H9 (cell line): ENCODE data around the gene DXO. TPM values are rescaled to one million over a fixed set of nuclear protein-coding genes. Genes with fewer than 3 reads are reported as not detected.

ENCODE experiments used
- DNase-seq: peaks from one replicate; pipeline ENCODE4 v3.0.0-alpha.2; 2017
- H2AFZ ChIP-seq: one replicate; pipeline ENCODE4 v1.6.1; 2013; ENCODE audit warnings: mild to moderate bottlenecking, low read length, control low read depth, moderate library complexity
- H2AK5ac ChIP-seq: 2 replicates; pipeline ENCODE4 v1.6.1; 2013; ENCODE audit warnings: low read length, control low read depth, mixed read lengths; ENCODE audit not compliant: insufficient read length
- H2BK120ac ChIP-seq: one replicate; pipeline ENCODE4 v1.6.1; 2013; ENCODE audit warnings: low read depth, mild to moderate bottlenecking, low read length, control low read depth, inconsistent platforms; ENCODE audit not compliant: poor library complexity, severe bottlenecking
- H2BK12ac ChIP-seq: 2 replicates; pipeline ENCODE4 v1.6.1; 2013; ENCODE audit warnings: low read length, control low read depth, mixed read lengths, low read depth; ENCODE audit not compliant: insufficient read length
- H2BK15ac ChIP-seq: 2 replicates; pipeline ENCODE4 v1.6.1; 2013; ENCODE audit warnings: low read depth, low read length, control low read depth
- H2BK20ac ChIP-seq: one replicate; pipeline ENCODE4 v1.6.1; 2013; ENCODE audit warnings: low read depth, mild to moderate bottlenecking, low read length, control low read depth, inconsistent platforms; ENCODE audit not compliant: poor library complexity, severe bottlenecking
- H2BK5ac ChIP-seq: 2 replicates; pipeline ENCODE4 v1.6.1; 2013; ENCODE audit warnings: low read length, control low read depth, mixed read lengths; ENCODE audit not compliant: insufficient read length
- H3K14ac ChIP-seq: 2 replicates; pipeline ENCODE4 v1.6.1; 2013; ENCODE audit warnings: low read length, control low read depth; ENCODE audit not compliant: insufficient read depth
- H3K18ac ChIP-seq: 2 replicates; pipeline ENCODE4 v1.6.1; 2013; ENCODE audit warnings: low read depth, mild to moderate bottlenecking, mixed read lengths, low read length, control low read depth; ENCODE audit not compliant: insufficient read length
- H3K23ac ChIP-seq: 2 replicates; pipeline ENCODE4 v1.6.1; 2013; ENCODE audit warnings: low read length, control low read depth, mixed read lengths, low read depth; ENCODE audit not compliant: insufficient read length
- H3K23me2 ChIP-seq: 2 replicates; pipeline ENCODE4 v1.6.1; 2013; ENCODE audit warnings: low read depth, mild to moderate bottlenecking, mixed read lengths, low read length, control low read depth; ENCODE audit not compliant: insufficient read length, poor library complexity, severe bottlenecking
- H3K27ac ChIP-seq: 2 replicates; pipeline ENCODE4 v1.5.1; 2013; ENCODE audit warnings: low read length, control low read depth, mixed read lengths, low read depth; ENCODE audit not compliant: insufficient read length
- H3K27me3 ChIP-seq: 2 replicates; pipeline ENCODE4 v1.6.1; 2013; ENCODE audit warnings: low read length, control low read depth, inconsistent platforms; ENCODE audit not compliant: insufficient read depth
- H3K4ac ChIP-seq: 2 replicates; pipeline ENCODE4 v1.6.1; 2013; ENCODE audit warnings: low read depth, mild to moderate bottlenecking, control low read depth, inconsistent platforms, low read length, moderate library complexity
- H3K4me1 ChIP-seq: 2 replicates; pipeline ENCODE4 v1.6.1; 2013; ENCODE audit warnings: low read length, control low read depth, inconsistent platforms; ENCODE audit not compliant: insufficient read depth
- H3K4me2 ChIP-seq: 2 replicates; pipeline ENCODE4 v1.6.1; 2013; ENCODE audit warnings: low read length, control low read depth, mixed read lengths; ENCODE audit not compliant: insufficient read length, insufficient read depth
- H3K56ac ChIP-seq: 2 replicates; pipeline ENCODE4 v1.6.1; 2013; ENCODE audit warnings: low read depth, mild to moderate bottlenecking, mixed read lengths, low read length, control low read depth; ENCODE audit not compliant: insufficient read length
- H3K79me1 ChIP-seq: 2 replicates; pipeline ENCODE4 v1.6.1; 2013; ENCODE audit warnings: low read depth, mild to moderate bottlenecking, moderate library complexity, low read length, control low read depth, inconsistent platforms; ENCODE audit not compliant: insufficient read depth, poor library complexity, severe bottlenecking
- H3K79me2 ChIP-seq: 2 replicates; pipeline ENCODE4 v1.6.1; 2013; ENCODE audit warnings: low read length, control low read depth, inconsistent platforms; ENCODE audit not compliant: insufficient read depth
- H3K9ac ChIP-seq: 2 replicates; pipeline ENCODE4 v1.6.1; 2013; ENCODE audit warnings: low read length, control low read depth, mixed read lengths; ENCODE audit not compliant: insufficient read length; ENCODE audit errors: extremely low read depth
- H3K9me3 ChIP-seq: one replicate; pipeline ENCODE4 v1.6.1; 2013; ENCODE audit warnings: low read depth, low read length, inconsistent platforms; ENCODE audit not compliant: control insufficient read depth
- H3T11ph ChIP-seq: one replicate; pipeline ENCODE4 v1.6.1; 2013; ENCODE audit warnings: mild to moderate bottlenecking, low read length, control low read depth, inconsistent platforms
- H4K20me1 ChIP-seq: one replicate; pipeline ENCODE4 v1.6.1; 2013; ENCODE audit not compliant: control insufficient read depth, insufficient read length, insufficient read depth
- H4K5ac ChIP-seq: 2 replicates; pipeline ENCODE4 v1.6.1; 2013; ENCODE audit warnings: low read depth, mild to moderate bottlenecking, mixed read lengths, low read length, control low read depth; ENCODE audit not compliant: insufficient read length
- H4K8ac ChIP-seq: replicated peaks from 2 replicates; pipeline ENCODE4 v1.6.1; 2013; ENCODE audit warnings: low read length, control low read depth, mixed read lengths, low read depth; ENCODE audit not compliant: insufficient read length
- H4K91ac ChIP-seq: 2 replicates; pipeline ENCODE4 v1.6.1; 2013; ENCODE audit warnings: low read depth, mild to moderate bottlenecking, moderate library complexity, mixed read lengths, low read length, control low read depth; ENCODE audit not compliant: insufficient read length
- H3K27ac Mint-ChIP-seq, 3 experiments: 2 replicates in 2 of 3; 3 replicates in 1 of 3; pipeline ENCODE4 v1.8.0; 2020 to 2021; ENCODE audit warnings: mixed read lengths in 3 of 3, mild to moderate bottlenecking in 1 of 3, moderate library complexity in 1 of 3
- H3K27me3 Mint-ChIP-seq: 2 replicates; pipeline ENCODE4 v1.8.0; 2021; ENCODE audit warnings: low read depth, mild to moderate bottlenecking, moderate library complexity, mixed read lengths
- H3K36me3 Mint-ChIP-seq, 3 experiments: 2 replicates in 2 of 3; 3 replicates in 1 of 3; pipeline ENCODE4 v1.8.0; 2020 to 2021; ENCODE audit warnings: low read depth in 3 of 3, mixed read lengths in 3 of 3; ENCODE audit not compliant: insufficient read depth in 1 of 3
- H3K4me1 Mint-ChIP-seq, 2 experiments: 2 replicates each; pipeline ENCODE4 v1.8.0; 2020; ENCODE audit warnings: mixed read lengths in 2 of 2
- H3K4me3 Mint-ChIP-seq, 2 experiments: 2 replicates in 1 of 2; 3 replicates in 1 of 2; pipeline ENCODE4 v1.8.0; 2020 to 2021; ENCODE audit warnings: mild to moderate bottlenecking in 2 of 2, mixed read lengths in 2 of 2, moderate library complexity in 1 of 2
- H3K9me3 Mint-ChIP-seq, 2 experiments: 2 replicates in 1 of 2; 3 replicates in 1 of 2; pipeline ENCODE4 v1.8.0; 2020; ENCODE audit warnings: mild to moderate bottlenecking in 2 of 2, mixed read lengths in 2 of 2, moderate library complexity in 1 of 2
- WGBS: extraction: QIAGEN DNeasy Blood & Tissue Kit; methylation state at CpG from one replicate; pipeline ENCODE4 v1.1.7; 2013; ENCODE audit warnings: missing lambda C conversion rate, low lambda C conversion rate, mixed read lengths; ENCODE audit not compliant: insufficient read length; ENCODE audit errors: extremely low coverage; 5-methylcytosine and 5-hydroxymethylcytosine counted together
- total RNA-seq: library from RNA; stranded (reverse); gene quantifications from 2 replicates; pipeline ENCODE4 v1.2.1, GENCODE V29; 2021
- TF ChIP-seq, protein P1 (sequence below): fragments of 200-600 bp; sonication (generic); conservative IDR thresholded peaks from 3 replicates; pipeline ENCODE4 v1.8.0; 2021; ENCODE audit warnings: antibody characterized with exemption, mild to moderate bottlenecking

DXO gene
- total RNA-seq, 1 experiment from 2014 or later: 21.6 TPM

DNA sequence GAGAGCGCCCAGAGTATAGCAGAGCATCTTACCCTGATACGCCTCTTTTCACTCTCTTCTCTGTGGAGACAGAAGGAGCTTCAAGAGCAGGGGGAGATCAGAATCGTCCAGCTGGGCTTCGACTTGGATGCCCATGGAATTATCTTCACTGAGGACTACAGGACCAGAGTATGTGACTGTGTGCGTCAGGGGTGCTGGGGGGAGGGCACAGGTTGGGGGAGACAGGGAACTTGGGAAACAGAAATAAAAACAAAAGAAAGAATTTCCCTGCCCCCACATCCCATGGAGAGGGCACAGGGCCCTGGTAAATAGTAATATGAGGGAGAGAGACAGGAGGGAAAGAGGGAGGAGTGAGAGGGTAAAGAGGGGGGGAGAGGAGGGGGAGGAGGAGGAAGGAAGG is 6.9 kb upstream of the DXO start:
- H3K27me3 Mint-ChIP-seq: no peaks in the 10 kb centered on the region
- no peak overlapping the region for H2AFZ ChIP-seq
- H3K4me3 Mint-ChIP-seq: no peak overlapping the region
- no peaks in the 10 kb centered on the region for H4K20me1 ChIP-seq
- H3K27ac ChIP-seq: no peak overlapping the region
- H3K79me1 ChIP-seq: no peaks in the 10 kb centered on the region
- no peak overlapping the region for H3K4ac ChIP-seq
- H2BK5ac ChIP-seq: no peak overlapping the region
- no peaks in the 10 kb centered on the region for H3K9me3 ChIP-seq
- H4K5ac ChIP-seq: no peak overlapping the region
- H3K27ac Mint-ChIP-seq: peak overlapping the region in 2 of 3 experiments; percentile 54 to 70; a peak in 2 of 7 replicates
- H4K8ac ChIP-seq: no peak overlapping the region
- H3K4me1 ChIP-seq: no peaks in the 10 kb centered on the region
- no peak overlapping the region for H4K91ac ChIP-seq
- peaks cover 13 to 31% (median 27%) of the 10 kb centered on the region in 3 experiments for H3K36me3 Mint-ChIP-seq
- H2BK15ac ChIP-seq: no peak overlapping the region
- no peak overlapping the region for H2AK5ac ChIP-seq
- no peak overlapping the region for H3K4me2 ChIP-seq
- no peaks in the 10 kb centered on the region for H3K27me3 ChIP-seq
- H3K18ac ChIP-seq: no peak overlapping the region
- H3K9ac ChIP-seq: no peak overlapping the region
- H2BK12ac ChIP-seq: no peak overlapping the region
- H3K14ac ChIP-seq: no peak overlapping the region
- peaks cover 6 to 13% of the 10 kb centered on the region in 2 experiments for H3K9me3 Mint-ChIP-seq
- no peak overlapping the region for H3T11ph ChIP-seq
- no peaks in the 10 kb centered on the region for H3K79me2 ChIP-seq
- no peak overlapping the region for H2BK120ac ChIP-seq
- peaks cover 0 to 4% of the 10 kb centered on the region in 2 experiments; a peak in 2 of 4 replicates for H3K4me1 Mint-ChIP-seq
- no peak overlapping the region for H3K56ac ChIP-seq
- no CpG with 5 or more reads among the region's 5 CpGs for WGBS
- TF ChIP-seq, protein P1, sequence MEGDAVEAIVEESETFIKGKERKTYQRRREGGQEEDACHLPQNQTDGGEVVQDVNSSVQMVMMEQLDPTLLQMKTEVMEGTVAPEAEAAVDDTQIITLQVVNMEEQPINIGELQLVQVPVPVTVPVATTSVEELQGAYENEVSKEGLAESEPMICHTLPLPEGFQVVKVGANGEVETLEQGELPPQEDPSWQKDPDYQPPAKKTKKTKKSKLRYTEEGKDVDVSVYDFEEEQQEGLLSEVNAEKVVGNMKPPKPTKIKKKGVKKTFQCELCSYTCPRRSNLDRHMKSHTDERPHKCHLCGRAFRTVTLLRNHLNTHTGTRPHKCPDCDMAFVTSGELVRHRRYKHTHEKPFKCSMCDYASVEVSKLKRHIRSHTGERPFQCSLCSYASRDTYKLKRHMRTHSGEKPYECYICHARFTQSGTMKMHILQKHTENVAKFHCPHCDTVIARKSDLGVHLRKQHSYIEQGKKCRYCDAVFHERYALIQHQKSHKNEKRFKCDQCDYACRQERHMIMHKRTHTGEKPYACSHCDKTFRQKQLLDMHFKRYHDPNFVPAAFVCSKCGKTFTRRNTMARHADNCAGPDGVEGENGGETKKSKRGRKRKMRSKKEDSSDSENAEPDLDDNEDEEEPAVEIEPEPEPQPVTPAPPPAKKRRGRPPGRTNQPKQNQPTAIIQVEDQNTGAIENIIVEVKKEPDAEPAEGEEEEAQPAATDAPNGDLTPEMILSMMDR: no peak
- no peak overlapping the region for H3K23ac ChIP-seq
- peak; percentile 10 for DNase-seq
- no peaks in the 10 kb centered on the region for H3K23me2 ChIP-seq
- no peak overlapping the region for H2BK20ac ChIP-seq
